SJCRH30 (cell line): ENCODE data around the gene CXCR6. TPM values are rescaled to one million over a fixed set of nuclear protein-coding genes. Genes with fewer than 3 reads are reported as not detected.

ENCODE experiments used
- DNase-seq, 2 experiments: peaks; one replicate each; pipeline ENCODE4 v3.0.0-alpha.2; 2015 to 2020
- H3K27ac ChIP-seq: fragments of 250-450 bp; sonication (Bioruptor Pico); 2 replicates; pipeline ENCODE4 v1.5.1; 2020; ENCODE audit warnings: mild to moderate bottlenecking, moderate library complexity
- H3K27me3 ChIP-seq: fragments of 250-450 bp; sonication (Bioruptor Pico); 2 replicates; pipeline ENCODE4 v1.5.1; 2020; ENCODE audit warnings: mild to moderate bottlenecking, moderate library complexity
- H3K36me3 ChIP-seq: fragments of 250-450 bp; sonication (Bioruptor Pico); 2 replicates; pipeline ENCODE4 v1.5.1; 2020; ENCODE audit warnings: mild to moderate bottlenecking, moderate library complexity
- H3K4me1 ChIP-seq: fragments of 250-450 bp; sonication (Bioruptor Pico); 2 replicates; pipeline ENCODE4 v1.5.1; 2020; ENCODE audit warnings: mild to moderate bottlenecking, moderate library complexity
- H3K4me3 ChIP-seq: fragments of 250-450 bp; sonication (Bioruptor Pico); 2 replicates; pipeline ENCODE4 v1.5.1; 2020; ENCODE audit warnings: mild to moderate bottlenecking, moderate library complexity
- H3K9me3 ChIP-seq: fragments of 250-450 bp; sonication (Bioruptor Pico); replicated peaks from 2 replicates; pipeline ENCODE4 v1.5.1; 2020; ENCODE audit warnings: mild to moderate bottlenecking, moderate library complexity
- total RNA-seq: library from RNA; depleted of rRNA; stranded (reverse); fragments of >200 nt; shearing (Covaris generic); gene quantifications from 2 replicates; pipeline ENCODE4 v1.2.3, GENCODE V29; 2014

The CXCR6 gene
- total RNA-seq, 1 experiment from 2014 or later, result not detected

- no peak for DNase-seq
- H3K36me3 ChIP-seq, result no peaks in the 10 kb centered on the region
- H3K27me3 ChIP-seq, result no peaks in the 10 kb centered on the region
- H3K27ac ChIP-seq, result no peak overlapping the region
- H3K4me1 ChIP-seq, result no peaks in the 10 kb centered on the region
- no peaks in the 10 kb centered on the region for H3K9me3 ChIP-seq
- no peak overlapping the region for H3K4me3 ChIP-seq
Measured at GRCh38 chr3:45980229-45980813, 37.1 kb downstream of the CXCR6 start.

DNA sequence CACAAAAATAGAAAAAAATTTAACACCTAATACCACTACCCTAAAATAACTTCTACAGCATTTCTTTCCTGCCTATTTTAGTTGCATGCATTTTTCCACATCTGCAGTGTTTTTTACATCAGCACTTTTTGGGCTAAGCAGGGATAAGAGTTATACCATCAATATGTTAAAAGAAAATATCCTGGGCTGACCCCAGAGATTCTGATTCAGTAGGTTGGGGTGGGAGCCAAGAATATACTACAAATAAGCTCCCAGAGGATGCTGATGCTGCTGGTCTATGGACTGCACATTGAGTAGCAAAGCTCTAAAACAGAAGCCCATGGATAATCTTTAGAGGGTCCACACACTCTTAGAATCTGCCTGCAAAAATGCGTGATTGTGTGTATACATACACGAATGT is 37.6 kb downstream of the CXCR6 start:
- Histone ChIP-seq H3K9me3 (no peaks in the 10 kb centered on the region), H3K27ac (no peak overlapping the region), H3K36me3 (no peaks in the 10 kb centered on the region), H3K4me3 (no peak overlapping the region), H3K27me3 (no peaks in the 10 kb centered on the region), H3K4me1 (no peaks in the 10 kb centered on the region)
- DNase-seq, result no peak

DNA sequence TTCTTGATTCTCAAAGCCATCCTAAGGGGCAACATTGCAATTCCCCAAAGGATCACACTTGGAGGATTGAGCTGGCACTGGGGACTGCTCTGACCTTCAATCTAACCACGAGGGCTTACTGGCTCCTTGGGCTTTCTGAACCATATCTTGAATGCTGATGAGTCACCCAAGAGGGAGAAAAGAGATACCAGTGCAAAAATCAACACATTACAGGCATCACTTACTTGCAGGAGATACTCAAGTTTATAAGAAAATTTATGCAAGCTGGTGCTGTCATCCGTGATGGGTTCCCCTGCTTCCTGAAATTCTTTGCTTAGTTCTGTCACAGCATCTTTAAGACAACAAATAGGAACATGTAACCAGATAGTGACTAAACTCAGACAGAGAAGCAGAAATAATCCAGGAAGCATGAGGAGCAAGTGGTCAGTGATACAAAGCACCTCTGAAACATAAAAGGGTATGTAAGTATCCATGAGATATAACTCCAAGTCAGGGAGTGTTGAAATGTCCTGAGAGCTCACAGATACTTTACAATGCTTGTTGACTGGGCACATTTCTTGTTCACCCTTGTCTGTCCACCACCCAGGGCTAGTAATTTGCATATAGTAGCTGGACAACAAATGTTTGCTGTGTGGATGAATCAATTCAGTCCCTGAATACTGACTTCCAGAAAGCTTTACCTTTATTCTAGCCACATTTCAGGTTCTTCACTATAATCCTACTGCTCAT is 38.2 kb downstream of the CXCR6 start:
- H3K9me3 ChIP-seq, result no peaks in the 10 kb centered on the region
- no peak for DNase-seq
- no peaks in the 10 kb centered on the region for H3K27me3 ChIP-seq
- H3K27ac ChIP-seq, result no peak overlapping the region
- H3K36me3 ChIP-seq, result no peaks in the 10 kb centered on the region
- H3K4me1 ChIP-seq, result no peaks in the 10 kb centered on the region
- no peak overlapping the region for H3K4me3 ChIP-seq

GRCh38 chr3:45983770-45984169 is 40.5 kb downstream of the CXCR6 start:
- H3K9me3 ChIP-seq, result no peaks in the 10 kb centered on the region
- H3K36me3 ChIP-seq, result no peaks in the 10 kb centered on the region
- H3K4me1 ChIP-seq, result no peaks in the 10 kb centered on the region
- no peak overlapping the region for H3K27ac ChIP-seq
- no peaks in the 10 kb centered on the region for H3K27me3 ChIP-seq
- no peak overlapping the region for H3K4me3 ChIP-seq
- DNase-seq, result no peak

GRCh38 chr3:45984331-45985312 is 41.4 kb downstream of the CXCR6 start:
- no peaks in the 10 kb centered on the region for H3K4me1 ChIP-seq
- no peaks in the 10 kb centered on the region for H3K27me3 ChIP-seq
- no peaks in the 10 kb centered on the region for H3K9me3 ChIP-seq
- H3K4me3 ChIP-seq, result no peak overlapping the region
- DNase-seq, result no peak
- H3K27ac ChIP-seq, result no peak overlapping the region
- no peaks in the 10 kb centered on the region for H3K36me3 ChIP-seq

GRCh38 chr3:45985532-45986302 is 42.5 kb downstream of the CXCR6 start:
- Histone ChIP-seq H3K9me3 (no peaks in the 10 kb centered on the region), H3K27me3 (no peaks in the 10 kb centered on the region), H3K4me1 (no peaks in the 10 kb centered on the region), H3K27ac (no peak overlapping the region), H3K36me3 (no peaks in the 10 kb centered on the region), H3K4me3 (no peak overlapping the region)
- DNase-seq, result no peak

GRCh38 chr3:45986303-45986982 is 43.2 kb downstream of the CXCR6 start:
- no peaks in the 10 kb centered on the region for H3K9me3 ChIP-seq
- H3K27me3 ChIP-seq, result no peaks in the 10 kb centered on the region
- H3K4me1 ChIP-seq, result no peaks in the 10 kb centered on the region
- no peaks in the 10 kb centered on the region for H3K36me3 ChIP-seq
- H3K4me3 ChIP-seq, result no peak overlapping the region
- no peak overlapping the region for H3K27ac ChIP-seq
- DNase-seq, result no peak

DNA sequence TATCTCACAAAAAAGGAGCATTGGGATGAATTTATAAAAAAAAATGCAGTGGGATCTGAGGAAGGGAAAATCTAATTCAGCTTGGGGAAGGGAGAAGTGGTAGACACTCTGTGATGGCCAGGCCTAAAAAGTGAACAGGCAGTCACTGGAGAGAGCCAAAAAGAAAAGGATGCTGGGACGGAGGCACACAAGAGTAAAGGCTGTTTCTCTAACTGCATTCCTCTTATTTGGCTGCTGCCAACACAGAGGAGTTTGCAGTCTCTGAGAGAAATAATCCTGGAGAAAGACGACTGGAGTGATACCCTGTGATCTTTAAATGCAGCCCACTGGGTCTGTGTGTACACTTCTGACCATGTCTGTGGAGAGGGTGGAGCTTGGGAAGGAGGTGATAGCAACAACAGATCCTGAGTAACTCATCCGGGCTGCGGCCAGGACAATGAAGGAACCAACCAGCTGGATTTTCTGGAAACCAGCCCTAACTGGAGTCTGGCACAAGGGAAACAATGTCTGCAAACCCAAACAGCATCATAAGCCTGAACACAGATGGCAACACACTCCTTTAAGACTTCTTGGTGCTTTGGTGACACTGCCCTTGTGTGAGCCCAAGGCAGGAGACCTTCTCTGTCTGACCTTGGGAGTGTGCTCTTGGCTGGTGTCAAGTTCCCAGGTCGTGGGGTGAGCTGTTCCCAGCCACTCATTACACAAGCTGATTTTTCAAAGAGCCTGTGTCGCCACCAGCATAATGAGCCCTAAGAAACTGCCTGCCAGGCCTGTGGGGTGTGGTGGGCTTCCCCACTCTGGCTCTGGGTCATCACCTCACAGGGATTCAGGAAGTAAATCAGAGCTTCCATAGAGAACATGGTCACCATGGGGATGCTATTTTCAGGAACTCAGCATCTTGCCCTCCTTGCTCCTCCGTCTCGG is 44.4 kb downstream of the CXCR6 start:
- no peak for DNase-seq
- Histone ChIP-seq H3K9me3 (no peaks in the 10 kb centered on the region), H3K27ac (no peak overlapping the region), H3K4me3 (no peak overlapping the region), H3K4me1 (no peaks in the 10 kb centered on the region), H3K36me3 (no peaks in the 10 kb centered on the region), H3K27me3 (no peaks in the 10 kb centered on the region)

DNA sequence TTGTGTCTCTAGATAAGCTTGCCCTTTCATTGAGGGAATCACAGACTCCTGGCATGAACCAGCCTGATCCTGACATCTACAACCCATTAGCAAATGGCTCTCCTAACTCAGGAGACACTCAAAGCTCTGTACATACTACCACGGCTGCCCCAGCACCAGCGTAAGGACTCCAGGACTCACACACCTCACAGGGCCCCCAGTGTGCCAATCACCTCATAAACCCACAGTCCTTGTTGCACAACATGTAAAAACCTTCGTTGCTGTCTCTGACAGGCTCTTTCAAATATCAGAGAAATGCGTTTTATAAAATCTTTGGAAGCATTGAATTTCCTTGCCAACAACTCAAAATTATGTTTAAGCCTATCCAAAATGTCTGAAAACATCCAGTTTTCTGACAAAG is 45.1 kb downstream of the CXCR6 start:
- Histone ChIP-seq H3K27me3 (no peaks in the 10 kb centered on the region), H3K36me3 (no peaks in the 10 kb centered on the region), H3K27ac (no peak overlapping the region), H3K9me3 (no peaks in the 10 kb centered on the region), H3K4me1 (no peaks in the 10 kb centered on the region), H3K4me3 (no peak overlapping the region)
- no peak for DNase-seq

GRCh38 chr3:45988804-45989203 is 45.5 kb downstream of the CXCR6 start:
- no peaks in the 10 kb centered on the region for H3K9me3 ChIP-seq
- no peak overlapping the region for H3K27ac ChIP-seq
- H3K4me3 ChIP-seq, result no peak overlapping the region
- H3K27me3 ChIP-seq, result no peaks in the 10 kb centered on the region
- H3K4me1 ChIP-seq, result no peaks in the 10 kb centered on the region
- no peak for DNase-seq
- no peaks in the 10 kb centered on the region for H3K36me3 ChIP-seq

DNA sequence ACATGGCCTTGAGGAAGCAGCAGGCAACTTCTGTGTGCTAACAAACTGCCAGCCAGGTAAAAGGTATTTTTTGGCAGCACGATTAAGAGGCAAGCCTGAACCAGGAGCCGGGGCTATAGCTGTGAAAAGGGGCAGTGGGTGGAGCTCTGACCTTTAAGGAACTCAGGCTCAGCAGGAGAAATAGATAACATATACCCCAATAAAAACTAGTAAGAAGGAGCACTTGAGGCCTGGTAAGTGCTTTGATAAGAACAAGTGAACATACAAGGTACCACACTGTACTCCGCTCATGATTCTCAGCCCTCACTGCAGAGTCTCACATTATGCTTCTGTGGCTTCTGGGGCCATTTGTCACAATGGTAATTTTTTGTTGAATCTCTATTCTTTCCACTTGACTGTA is 46.9 kb downstream of the CXCR6 start:
- Histone ChIP-seq H3K4me3 (no peak overlapping the region), H3K4me1 (no peaks in the 10 kb centered on the region), H3K9me3 (no peaks in the 10 kb centered on the region)

GRCh38 chr3:45991341-45991740 is 48.1 kb downstream of the CXCR6 start:
- no peak for DNase-seq
- H3K27ac ChIP-seq, result no peak overlapping the region
- H3K4me3 ChIP-seq, result no peak overlapping the region
- H3K36me3 ChIP-seq, result no peaks in the 10 kb centered on the region
- H3K9me3 ChIP-seq, result no peaks in the 10 kb centered on the region
- no peaks in the 10 kb centered on the region for H3K4me1 ChIP-seq
- no peaks in the 10 kb centered on the region for H3K27me3 ChIP-seq

More for the DNA sequence above, 46.9 kb downstream of the CXCR6 start:
- DNase-seq, result no peak
- H3K27me3 ChIP-seq, result no peaks in the 10 kb centered on the region
- no peaks in the 10 kb centered on the region for H3K36me3 ChIP-seq
- no peak overlapping the region for H3K27ac ChIP-seq

GRCh38 chr3:45992133-45992729 is 49.0 kb downstream of the CXCR6 start:
- no peak for DNase-seq
- no peaks in the 10 kb centered on the region for H3K36me3 ChIP-seq
- no peaks in the 10 kb centered on the region for H3K4me1 ChIP-seq
- no peaks in the 10 kb centered on the region for H3K9me3 ChIP-seq
- H3K27ac ChIP-seq, result no peak overlapping the region
- no peaks in the 10 kb centered on the region for H3K27me3 ChIP-seq
- no peak overlapping the region for H3K4me3 ChIP-seq
